SJSA1 (cell line): Measurements from ENCODE around the gene MTA1. TPM values are rescaled to one million over a fixed set of nuclear protein-coding genes. Genes with fewer than 3 reads are reported as not detected.

Experiments used
- DNase-seq, 2 experiments: peaks; one replicate each; pipeline ENCODE4 v3.0.0-alpha.2; 2015 to 2020; ENCODE audit warnings: low spot score in 2 of 2, low read depth in 1 of 2
- H3K27ac ChIP-seq: fragments of 250-450 bp; sonication (Bioruptor Pico); 2 replicates; pipeline ENCODE4 v1.5.1; 2020; ENCODE audit warnings: mild to moderate bottlenecking, moderate library complexity
- H3K27me3 ChIP-seq: fragments of 250-450 bp; sonication (Bioruptor Pico); replicated peaks from 2 replicates; pipeline ENCODE4 v1.5.1; 2020; ENCODE audit warnings: mild to moderate bottlenecking, moderate library complexity
- H3K36me3 ChIP-seq: fragments of 250-450 bp; sonication (Bioruptor Pico); 2 replicates; pipeline ENCODE4 v1.5.1; 2020; ENCODE audit warnings: mild to moderate bottlenecking
- H3K4me1 ChIP-seq: fragments of 250-450 bp; sonication (Bioruptor Pico); replicated peaks from 2 replicates; pipeline ENCODE4 v1.6.1; 2021; ENCODE audit warnings: mild to moderate bottlenecking
- H3K4me3 ChIP-seq: fragments of 250-450 bp; sonication (Bioruptor Pico); 2 replicates; pipeline ENCODE4 v1.5.1; 2020; ENCODE audit warnings: mild to moderate bottlenecking
- H3K9me3 ChIP-seq: fragments of 250-450 bp; sonication (Bioruptor Pico); replicated peaks from 2 replicates; pipeline ENCODE4 v1.5.1; 2020; ENCODE audit warnings: mild to moderate bottlenecking
- total RNA-seq: library from RNA; depleted of rRNA; stranded (reverse); fragments of >200 nt; shearing (Covaris generic); gene quantifications from 2 replicates; pipeline ENCODE4 v1.2.3, GENCODE V29; 2014

MTA1 gene
- total RNA-seq, 1 experiment from 2014 or later = 29.0 TPM

- Histone ChIP-seq H3K36me3 (no peaks in the 10 kb centered on the region), H3K4me3 (no peak overlapping the region), H3K27ac (no peak overlapping the region), H3K4me1 (no peaks in the 10 kb centered on the region), H3K27me3 (no peaks in the 10 kb centered on the region), H3K9me3 (no peaks in the 10 kb centered on the region)
- no peak for DNase-seq
These were observed 79.0 kb downstream of the MTA1 start for GRCh38 chr14:105498430-105499255.

- Histone ChIP-seq H3K36me3 (no peaks in the 10 kb centered on the region), H3K27ac (no peak overlapping the region), H3K9me3 (no peaks in the 10 kb centered on the region), H3K4me1 (no peaks in the 10 kb centered on the region), H3K27me3 (no peaks in the 10 kb centered on the region), H3K4me3 (no peak overlapping the region)
- DNase-seq = no peak
These were observed 79.8 kb downstream of the MTA1 start for GRCh38 chr14:105499256-105500035.

GRCh38 chr14:105500036-105500725, 80.6 kb downstream of the MTA1 start:
- Histone ChIP-seq H3K4me1 (no peaks in the 10 kb centered on the region), H3K36me3 (no peaks in the 10 kb centered on the region), H3K27me3 (no peaks in the 10 kb centered on the region), H3K4me3 (no peak overlapping the region), H3K9me3 (no peaks in the 10 kb centered on the region), H3K27ac (no peak overlapping the region)
- no peak for DNase-seq

GRCh38 chr14:105500726-105501101, 81.1 kb downstream of the MTA1 start:
- Histone ChIP-seq H3K4me3 (no peak overlapping the region), H3K4me1 (no peaks in the 10 kb centered on the region), H3K36me3 (no peaks in the 10 kb centered on the region), H3K27ac (no peak overlapping the region), H3K9me3 (no peaks in the 10 kb centered on the region), H3K27me3 (no peaks in the 10 kb centered on the region)
- DNase-seq = no peak

GRCh38 chr14:105501504-105502291, 82.1 kb downstream of the MTA1 start:
- Histone ChIP-seq H3K27me3 (no peaks in the 10 kb centered on the region; the same call in 1 of the 2 replicates), H3K4me1 (no peaks in the 10 kb centered on the region), H3K27ac (no peak overlapping the region)

GRCh38 chr14:105502446-105503295, 83.0 kb downstream of the MTA1 start:
- Histone ChIP-seq H3K36me3 (no peaks in the 10 kb centered on the region), H3K9me3 (no peaks in the 10 kb centered on the region), H3K4me1 (no peaks in the 10 kb centered on the region), H3K27ac (no peak overlapping the region), H3K4me3 (no peak overlapping the region), H3K27me3 (peaks cover 3% of the 10 kb centered on the region; the same call in 1 of the 2 replicates)
- DNase-seq = no peak

More at GRCh38 chr14:105501504-105502291, 82.1 kb downstream of the MTA1 start:
- Histone ChIP-seq H3K4me3 (no peak overlapping the region), H3K36me3 (no peaks in the 10 kb centered on the region), H3K9me3 (no peaks in the 10 kb centered on the region)
- DNase-seq = no peak

- no peak overlapping the region for H3K4me3 ChIP-seq
- no peaks in the 10 kb centered on the region for H3K36me3 ChIP-seq
- H3K4me1 ChIP-seq = no peaks in the 10 kb centered on the region
- peaks cover 8% of the 10 kb centered on the region; the same call in 1 of the 2 replicates for H3K27me3 ChIP-seq
- H3K27ac ChIP-seq = no peak overlapping the region
- H3K9me3 ChIP-seq = no peaks in the 10 kb centered on the region
- DNase-seq = no peak
These were observed 83.6 kb downstream of the MTA1 start for GRCh38 chr14:105503296-105503640.

GRCh38 chr14:105503935-105504692, 84.5 kb downstream of the MTA1 start:
- no peak for DNase-seq
- H3K4me1 ChIP-seq = no peaks in the 10 kb centered on the region
- H3K4me3 ChIP-seq = no peak overlapping the region
- H3K27me3 ChIP-seq = peaks cover 15% of the 10 kb centered on the region
- H3K27ac ChIP-seq = no peak overlapping the region
- no peaks in the 10 kb centered on the region for H3K36me3 ChIP-seq
- no peaks in the 10 kb centered on the region for H3K9me3 ChIP-seq

- no peaks in the 10 kb centered on the region for H3K4me1 ChIP-seq
- H3K36me3 ChIP-seq = no peaks in the 10 kb centered on the region
- peaks cover 23% of the 10 kb centered on the region for H3K27me3 ChIP-seq
- H3K4me3 ChIP-seq = no peak overlapping the region
- H3K9me3 ChIP-seq = no peaks in the 10 kb centered on the region
- no peak for DNase-seq
- H3K27ac ChIP-seq = no peak overlapping the region
These were observed 85.5 kb downstream of the MTA1 start for GRCh38 chr14:105505101-105505500.

GRCh38 chr14:105507247-105507646, 87.6 kb downstream of the MTA1 start:
- Histone ChIP-seq H3K36me3 (no peaks in the 10 kb centered on the region), H3K27ac (no peak overlapping the region), H3K9me3 (no peaks in the 10 kb centered on the region), H3K27me3 (peaks cover 36% of the 10 kb centered on the region), H3K4me3 (no peak overlapping the region), H3K4me1 (no peaks in the 10 kb centered on the region)
- no peak for DNase-seq

GRCh38 chr14:105508069-105508468, 88.4 kb downstream of the MTA1 start:
- Histone ChIP-seq H3K9me3 (no peaks in the 10 kb centered on the region), H3K4me1 (no peaks in the 10 kb centered on the region), H3K4me3 (no peak overlapping the region), H3K27ac (no peak overlapping the region), H3K36me3 (no peaks in the 10 kb centered on the region), H3K27me3 (peaks cover 42% of the 10 kb centered on the region)
- DNase-seq = no peak

GRCh38 chr14:105508601-105509000, 89.0 kb downstream of the MTA1 start:
- Histone ChIP-seq H3K27ac (no peak overlapping the region), H3K36me3 (no peaks in the 10 kb centered on the region), H3K9me3 (no peaks in the 10 kb centered on the region), H3K4me1 (no peaks in the 10 kb centered on the region), H3K4me3 (no peak overlapping the region), H3K27me3 (peaks cover 47% of the 10 kb centered on the region)
- DNase-seq = no peak
